Stomach (tissue), 9 donors: ENCODE results near the gene ATG7. TPM values are rescaled to one million over a fixed set of nuclear protein-coding genes. Genes with fewer than 3 reads are reported as not detected.
A peak's percentile ranks its signal among the peaks of the same experiment; 100 is the strongest.
"Not testable (repeated sequence)": the region's sequence is repeated elsewhere in the genome, so short reads cannot be mapped to it uniquely, and the experiment has no call there.

ENCODE experiments used
- DNase-seq, 2 donors: peaks; one replicate each; pipeline versions ENCODE4 v3.0.0 to v3.0.0-alpha.2; 2013 to 2019
- H3K27ac ChIP-seq, 5 donors: fragments of 200-600 bp in 4 of 5; sonication (generic) in 4 of 5; one replicate each; pipeline ENCODE4 v1.5.1; 2013 to 2019; ENCODE audit warnings: mild to moderate bottlenecking in 1 of 5, moderate library complexity in 1 of 5
- H3K27me3 ChIP-seq, 3 donors: fragments of 200-600 bp; sonication (generic); one replicate each; pipeline ENCODE4 v1.5.1; 2017 to 2019; ENCODE audit warnings: mixed run types in 1 of 3
- H3K36me3 ChIP-seq, 4 donors: fragments of 200-600 bp; sonication (generic); 1 replicate in 3 of 4; 2 replicates in 1 of 4; pipeline ENCODE4 v1.5.1; 2016 to 2019
- H3K4me1 ChIP-seq, 4 donors: fragments of 200-600 bp; sonication (generic); one replicate each; pipeline ENCODE4 v1.5.1; 2016 to 2019
- H3K4me3 ChIP-seq, 4 donors: fragments of 200-600 bp; sonication (generic) in 3 of 4; one replicate each; pipeline ENCODE4 v1.5.1; 2016 to 2019; ENCODE audit warnings: mild to moderate bottlenecking in 1 of 4
- H3K9me3 ChIP-seq, 4 donors: fragments of 200-600 bp; sonication (generic); one replicate each; pipeline ENCODE4 v1.5.1; 2016 to 2019
- EP300 ChIP-seq: sonication (generic); formaldehyde crosslinking; IDR thresholded peaks from one replicate; pipeline ENCODE4 v1.6.1; 2017; ENCODE audit warnings: antibody characterized with exemption
- POLR2A ChIP-seq, 4 donors: fragments of 450-650 bp; IDR thresholded peaks; one replicate each; pipeline ENCODE4 v1.6.1; 2016; ENCODE audit warnings: antibody characterized with exemption in 4 of 4, control low read depth in 2 of 4, mild to moderate bottlenecking in 1 of 4, moderate library complexity in 1 of 4
- POLR2AphosphoS5 ChIP-seq, 3 donors: sonication (generic); formaldehyde crosslinking; IDR thresholded peaks; one replicate each; pipeline ENCODE4 v1.6.1; 2016; ENCODE audit warnings: antibody characterized with exemption in 3 of 3
- WGBS, 5 donors: extraction: QIAGEN DNeasy Blood & Tissue Kit in 3 of 5; methylation state at CpG; one replicate each; pipeline versions ENCODE4 v1.1.5 to v1.1.7; 2013 to 2018; 5-methylcytosine and 5-hydroxymethylcytosine counted together
- intact Hi-C: fragments of 100-400 bp; cut with DNase I; formaldehyde crosslinking; loops from one replicate; pipeline ENCODE4 v1.15.1; 2023; ENCODE audit warnings: low total_unique reads
- polyA plus RNA-seq, 3 donors: library from polyadenylated mRNA; stranded (reverse); fragments of 200-250 nt; gene quantifications; one replicate each; pipeline ENCODE4 v1.2.3, GENCODE V29; 2013
- total RNA-seq, 5 donors: library from RNA; depleted of rRNA; stranded (reverse); fragments of >200 nt; gene quantifications; one replicate each; pipeline versions ENCODE4 v1.1.0 to v1.2.3, GENCODE V29; 2014 to 2016
- TF ChIP-seq, protein P1 (sequence below), 7 experiments: fragments of 450-650 bp in 4 of 7; fragments of 200-600 bp in 3 of 7; sonication (generic) in 3 of 7; IDR thresholded peaks; one replicate each; pipeline ENCODE4 v1.5.1; 2016 to 2019; ENCODE audit warnings: antibody characterized with exemption in 7 of 7, control low read depth in 2 of 7, mild to moderate bottlenecking in 1 of 7
- donor health status: healthy with polysubstance abuse.
- donor health status: Bipolar disorder and iron deficiency.
- donor health status: healthy.

The ATG7 gene
- total and polyA plus RNA-seq, 8 donors = 6.8 to 167 (median 15.1) TPM

- DNase-seq = peak in 1 of 2 donors; percentile 83
- peaks cover 0 to 53% (median 44%) of the 10 kb centered on the region in 4 donors for H3K36me3 ChIP-seq
- no peak for TF ChIP-seq POLR2AphosphoS5 (IDR thresholded peaks at IDR 0.05)
- TF ChIP-seq, protein P1, sequence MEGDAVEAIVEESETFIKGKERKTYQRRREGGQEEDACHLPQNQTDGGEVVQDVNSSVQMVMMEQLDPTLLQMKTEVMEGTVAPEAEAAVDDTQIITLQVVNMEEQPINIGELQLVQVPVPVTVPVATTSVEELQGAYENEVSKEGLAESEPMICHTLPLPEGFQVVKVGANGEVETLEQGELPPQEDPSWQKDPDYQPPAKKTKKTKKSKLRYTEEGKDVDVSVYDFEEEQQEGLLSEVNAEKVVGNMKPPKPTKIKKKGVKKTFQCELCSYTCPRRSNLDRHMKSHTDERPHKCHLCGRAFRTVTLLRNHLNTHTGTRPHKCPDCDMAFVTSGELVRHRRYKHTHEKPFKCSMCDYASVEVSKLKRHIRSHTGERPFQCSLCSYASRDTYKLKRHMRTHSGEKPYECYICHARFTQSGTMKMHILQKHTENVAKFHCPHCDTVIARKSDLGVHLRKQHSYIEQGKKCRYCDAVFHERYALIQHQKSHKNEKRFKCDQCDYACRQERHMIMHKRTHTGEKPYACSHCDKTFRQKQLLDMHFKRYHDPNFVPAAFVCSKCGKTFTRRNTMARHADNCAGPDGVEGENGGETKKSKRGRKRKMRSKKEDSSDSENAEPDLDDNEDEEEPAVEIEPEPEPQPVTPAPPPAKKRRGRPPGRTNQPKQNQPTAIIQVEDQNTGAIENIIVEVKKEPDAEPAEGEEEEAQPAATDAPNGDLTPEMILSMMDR (IDR thresholded peaks at IDR 0.05) = peak in 5 of 7 experiments; percentile 41 to 63 (median 57)
- no peak for TF ChIP-seq EP300
- no peak for TF ChIP-seq POLR2A (IDR thresholded peaks at IDR 0.05)
- 38 to 45% (median 39%) methylated on average over 4 of the region's 4 CpGs for WGBS, 5 donors
- no peaks in the 10 kb centered on the region for H3K4me1 ChIP-seq
- intact Hi-C loops = loop anchor here (10.0 kb wide), 1 partner anchor 280 kb away; no protein-coding TSS in a partner anchor
- no peak overlapping the region for H3K4me3 ChIP-seq
- no peaks in the 10 kb centered on the region for H3K9me3 ChIP-seq
- H3K27me3 ChIP-seq = no peaks in the 10 kb centered on the region
- no peak overlapping the region for H3K27ac ChIP-seq
These were observed 62.9 kb downstream of the ATG7 start for GRCh38 chr3:11335056-11335608.

DNA sequence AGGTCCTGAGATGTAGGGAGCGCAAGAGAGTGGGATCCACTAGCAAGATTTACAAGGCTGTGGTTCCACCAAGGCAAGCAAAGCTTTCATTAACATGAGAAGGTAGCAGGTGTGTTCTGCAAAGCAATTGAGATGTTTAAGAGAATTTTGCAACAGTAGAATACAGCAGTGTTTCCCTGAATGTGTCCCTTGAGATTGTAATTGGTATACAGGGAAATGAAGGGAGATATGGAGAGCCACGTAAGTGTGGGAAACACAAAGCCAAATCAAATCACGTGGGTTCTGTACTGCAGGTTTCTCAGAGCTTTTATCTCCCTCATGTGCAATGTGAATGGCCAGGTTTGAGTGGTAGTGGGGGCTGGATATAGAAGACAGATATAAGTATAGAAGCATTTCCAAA, 67.3 kb downstream of the ATG7 start:
- no peak overlapping the region for H3K27ac ChIP-seq
- no peak overlapping the region for H3K4me3 ChIP-seq
- H3K9me3 ChIP-seq = no peaks in the 10 kb centered on the region
- WGBS, 5 donors = 68 to 82% (median 78%) methylated on average over 3 of the region's 3 CpGs
- H3K36me3 ChIP-seq = peaks cover 4 to 50% (median 44%) of the 10 kb centered on the region in 4 donors
- H3K27me3 ChIP-seq = no peaks in the 10 kb centered on the region
- no peak for DNase-seq
- intact Hi-C loops = loop anchor here (10.0 kb wide), 1 partner anchor 285 kb away; no protein-coding TSS in a partner anchor
- TF ChIP-seq POLR2AphosphoS5 (IDR thresholded peaks at IDR 0.05) = no peak
- TF ChIP-seq EP300 = no peak
- no peak for TF ChIP-seq POLR2A (IDR thresholded peaks at IDR 0.05)
- TF ChIP-seq, protein P1 (IDR thresholded peaks at IDR 0.05) = no peak
- H3K4me1 ChIP-seq = no peaks in the 10 kb centered on the region

GRCh38 chr3:11346416-11346815, 74.2 kb downstream of the ATG7 start:
- Histone ChIP-seq H3K27ac (no peak overlapping the region), H3K27me3 (no peaks in the 10 kb centered on the region), H3K36me3 (peaks cover 14 to 71% (median 68%) of the 10 kb centered on the region in 4 donors), H3K9me3 (no peaks in the 10 kb centered on the region), H3K4me1 (no peaks in the 10 kb centered on the region), H3K4me3 (no peak overlapping the region)
- no peak for TF ChIP-seq EP300
- TF ChIP-seq, protein P1 (IDR thresholded peaks at IDR 0.05) = no peak
- no peak for DNase-seq
- intact Hi-C loops = no loop called here
- WGBS, 5 donors = 28 to 60% (median 41%) methylated on average over 1 of the region's 1 CpG

DNA sequence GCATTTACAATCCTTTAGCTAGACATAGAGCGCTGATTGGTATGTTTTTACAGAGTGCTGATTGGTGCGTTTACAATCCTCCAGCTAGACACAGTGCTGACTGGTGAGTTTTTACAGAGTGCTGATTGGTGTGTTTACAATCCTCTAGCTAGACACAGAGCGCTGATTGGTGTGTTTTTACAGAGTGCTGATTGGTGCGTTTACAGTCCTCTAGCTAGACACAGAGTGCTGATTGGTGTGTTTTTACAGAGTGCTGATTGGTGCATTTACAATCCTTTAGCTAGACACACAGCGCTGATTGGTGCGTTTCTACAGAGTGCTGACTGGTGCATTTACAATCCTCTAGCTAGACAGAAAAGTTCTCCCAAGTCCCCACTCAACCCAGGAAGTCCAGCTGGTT, 76.7 kb downstream of the ATG7 start:
- H3K4me3 ChIP-seq, H3K27me3 ChIP-seq, DNase-seq, intact Hi-C loops, H3K9me3 ChIP-seq, H3K27ac ChIP-seq, H3K4me1 ChIP-seq: not testable (repeated sequence)
- WGBS, 5 donors = 94 to 99% (median 98%) methylated on average over 6 of the region's 6 CpGs
- H3K36me3 ChIP-seq = peaks cover 14 to 62% (median 61%) of the 10 kb centered on the region in 4 donors

DNA sequence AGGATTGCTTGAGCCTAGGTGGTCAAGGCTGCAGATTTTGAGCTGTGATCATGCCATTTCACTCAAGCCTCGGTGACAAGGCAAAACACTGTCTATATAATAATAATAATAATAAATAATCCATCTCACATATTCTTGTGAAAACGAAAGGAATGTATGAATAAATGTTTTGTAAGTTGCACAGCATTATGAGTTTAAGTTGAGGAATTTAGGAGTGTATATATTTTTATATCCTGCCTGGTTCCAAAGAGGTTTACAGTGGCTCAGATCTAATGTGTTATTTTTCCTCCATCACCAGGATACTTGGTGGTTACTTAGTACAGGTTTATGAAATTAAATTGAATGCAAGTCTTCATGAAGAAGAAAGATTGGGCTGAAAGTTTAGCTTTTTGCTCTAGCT, 77.2 kb downstream of the ATG7 start:
- no peak for DNase-seq
- H3K36me3 ChIP-seq = peaks cover 14 to 59% (median 58%) of the 10 kb centered on the region in 4 donors
- H3K27me3 ChIP-seq = no peaks in the 10 kb centered on the region
- H3K27ac ChIP-seq = no peak overlapping the region
- H3K9me3 ChIP-seq = no peaks in the 10 kb centered on the region
- no peaks in the 10 kb centered on the region for H3K4me1 ChIP-seq
- H3K4me3 ChIP-seq = no peak overlapping the region
- 85 to 96% (median 89%) methylated on average over 2 of the region's 2 CpGs for WGBS, 5 donors
- intact Hi-C loops = no loop called here
- no peak for TF ChIP-seq POLR2AphosphoS5 (IDR thresholded peaks at IDR 0.05)
- TF ChIP-seq POLR2A (IDR thresholded peaks at IDR 0.05) = no peak
- TF ChIP-seq, protein P1 (IDR thresholded peaks at IDR 0.05) = no peak
- no peak for TF ChIP-seq EP300
